ENCODE measurements around the gene MARCHF3. TPM values are rescaled to one million over a fixed set of nuclear protein-coding genes. Genes with fewer than 3 reads are reported as not detected.
A peak's percentile ranks its signal among the peaks of the same experiment; 100 is the strongest.

The MARCHF3 gene
- total RNA-seq, 1 donor from 2014 or later = 35.7 TPM

DNA sequence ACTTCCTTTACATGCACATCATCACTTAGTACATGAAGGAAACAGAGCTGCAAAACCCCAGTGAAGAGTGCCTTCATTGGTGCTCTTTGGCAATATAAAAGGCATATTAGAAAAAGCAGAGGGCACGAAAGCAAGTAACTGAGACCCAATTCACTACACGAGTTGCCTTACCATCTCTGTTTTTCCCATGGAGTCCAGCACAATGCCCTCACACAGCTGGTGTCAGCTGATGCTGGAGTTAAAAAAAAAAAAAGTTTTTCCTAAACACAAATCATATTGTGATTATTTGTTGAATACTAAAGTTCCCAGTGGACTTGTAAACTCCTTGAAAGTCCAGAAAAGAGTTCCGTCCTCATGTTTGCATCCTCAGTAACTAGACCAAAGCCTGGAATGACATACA is 25.6 kb downstream of the MARCHF3 start:
- Histone ChIP-seq H3K36me3 (no peaks in the 10 kb centered on the region), H3K27me3 (ENCODE audit: low read depth) (no peaks in the 10 kb centered on the region), H3K4me3 (no peak overlapping the region), H3K4me1 (peaks cover 74% of the 10 kb centered on the region), H3K9me3 (replicated peaks) (no peaks in the 10 kb centered on the region), H3K27ac (replicated peaks) (peak overlapping the region; percentile 66)
- intact Hi-C loops (cut with micrococcal nuclease) = no loop called here
- TF ChIP-seq, protein P1, sequence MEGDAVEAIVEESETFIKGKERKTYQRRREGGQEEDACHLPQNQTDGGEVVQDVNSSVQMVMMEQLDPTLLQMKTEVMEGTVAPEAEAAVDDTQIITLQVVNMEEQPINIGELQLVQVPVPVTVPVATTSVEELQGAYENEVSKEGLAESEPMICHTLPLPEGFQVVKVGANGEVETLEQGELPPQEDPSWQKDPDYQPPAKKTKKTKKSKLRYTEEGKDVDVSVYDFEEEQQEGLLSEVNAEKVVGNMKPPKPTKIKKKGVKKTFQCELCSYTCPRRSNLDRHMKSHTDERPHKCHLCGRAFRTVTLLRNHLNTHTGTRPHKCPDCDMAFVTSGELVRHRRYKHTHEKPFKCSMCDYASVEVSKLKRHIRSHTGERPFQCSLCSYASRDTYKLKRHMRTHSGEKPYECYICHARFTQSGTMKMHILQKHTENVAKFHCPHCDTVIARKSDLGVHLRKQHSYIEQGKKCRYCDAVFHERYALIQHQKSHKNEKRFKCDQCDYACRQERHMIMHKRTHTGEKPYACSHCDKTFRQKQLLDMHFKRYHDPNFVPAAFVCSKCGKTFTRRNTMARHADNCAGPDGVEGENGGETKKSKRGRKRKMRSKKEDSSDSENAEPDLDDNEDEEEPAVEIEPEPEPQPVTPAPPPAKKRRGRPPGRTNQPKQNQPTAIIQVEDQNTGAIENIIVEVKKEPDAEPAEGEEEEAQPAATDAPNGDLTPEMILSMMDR (IDR thresholded peaks at IDR 0.05; ENCODE audit: borderline replicate concordance) = no peak
- DNase-seq = no peak

DNA sequence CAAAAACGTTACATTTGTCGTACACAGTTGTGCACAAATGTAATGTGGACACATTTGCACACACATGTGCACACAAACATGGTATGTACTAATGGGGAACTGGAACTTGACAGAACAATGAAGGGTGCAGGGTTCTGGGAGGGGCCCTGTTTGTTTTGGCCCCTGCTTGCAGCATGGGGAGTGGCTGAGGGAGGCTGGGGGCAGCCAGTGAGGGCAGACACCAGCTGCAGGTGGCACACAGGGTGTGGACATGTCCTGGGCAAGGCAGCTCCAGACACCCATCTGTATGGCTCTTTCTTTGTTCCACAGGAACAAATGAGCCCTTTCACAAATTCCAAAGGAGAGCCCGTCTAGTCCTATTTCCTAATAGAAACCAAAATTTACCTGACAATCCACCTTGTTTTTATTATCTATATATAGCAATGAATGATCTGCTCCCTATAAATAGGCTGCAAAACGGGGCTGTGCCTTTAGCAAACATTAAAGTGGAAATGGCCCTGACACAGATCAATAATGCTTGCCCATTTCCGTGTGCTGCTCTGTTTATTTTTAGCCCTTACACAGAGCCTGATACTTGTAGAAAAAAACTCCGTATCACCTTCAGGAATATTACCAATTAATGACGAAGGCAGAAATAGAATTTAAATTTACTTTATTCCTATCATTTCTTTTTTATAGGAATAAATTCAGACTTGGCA is 26.4 kb downstream of the MARCHF3 start:
- no peaks in the 10 kb centered on the region for H3K27me3 ChIP-seq (ENCODE audit: low read depth)
- no peak for DNase-seq
- H3K36me3 ChIP-seq = no peaks in the 10 kb centered on the region
- H3K27ac ChIP-seq (replicated peaks) = peak overlapping the region; percentile 66
- TF ChIP-seq, protein P1 (IDR thresholded peaks at IDR 0.05; ENCODE audit: borderline replicate concordance) = no peak
- H3K4me1 ChIP-seq = peaks cover 74% of the 10 kb centered on the region
- no peaks in the 10 kb centered on the region for H3K9me3 ChIP-seq (replicated peaks)
- intact Hi-C loops (cut with micrococcal nuclease) = no loop called here
- H3K4me3 ChIP-seq = no peak overlapping the region

DNA sequence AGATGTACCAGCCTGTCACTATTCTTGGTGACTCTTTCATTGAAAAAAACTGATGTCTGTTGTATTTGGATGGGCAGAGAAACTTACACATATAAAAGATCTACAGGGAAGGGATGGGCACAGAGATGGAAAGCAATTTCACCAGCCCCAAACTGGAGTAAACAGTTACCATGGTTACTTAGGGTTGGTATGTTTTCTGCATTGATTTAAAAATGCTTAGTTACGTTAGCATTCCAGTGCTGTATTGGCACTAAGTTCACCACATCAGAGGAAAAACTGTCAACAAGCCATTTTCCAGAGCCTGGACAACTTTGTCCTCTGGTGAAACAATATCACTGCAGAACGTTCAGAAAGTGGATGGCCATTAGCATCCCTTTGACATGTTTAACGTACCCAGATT is 28.0 kb downstream of the MARCHF3 start:
- peaks cover 75% of the 10 kb centered on the region for H3K4me1 ChIP-seq
- H3K27ac ChIP-seq (replicated peaks) = peak overlapping the region; percentile 6
- DNase-seq = no peak

GRCh38 chr5:127001621-127002296 is 28.6 kb downstream of the MARCHF3 start:
- H3K4me1 ChIP-seq = peaks cover 73% of the 10 kb centered on the region
- intact Hi-C loops (cut with micrococcal nuclease) = no loop called here

More for the DNA sequence above, 28.0 kb downstream of the MARCHF3 start:
- H3K27me3 ChIP-seq (ENCODE audit: low read depth) = no peaks in the 10 kb centered on the region
- H3K4me3 ChIP-seq = no peak overlapping the region
- no peaks in the 10 kb centered on the region for H3K9me3 ChIP-seq (replicated peaks)
- intact Hi-C loops (cut with micrococcal nuclease) = no loop called here
- TF ChIP-seq, protein P1 (IDR thresholded peaks at IDR 0.05; ENCODE audit: borderline replicate concordance) = no peak
- no peaks in the 10 kb centered on the region for H3K36me3 ChIP-seq

GRCh38 chr5:126998895-126999570 is 31.3 kb downstream of the MARCHF3 start:
- peak overlapping the region; percentile 39 for H3K27ac ChIP-seq (replicated peaks)

More at GRCh38 chr5:127001621-127002296, 28.6 kb downstream of the MARCHF3 start:
- Histone ChIP-seq H3K4me3 (no peak overlapping the region), H3K27me3 (ENCODE audit: low read depth) (no peaks in the 10 kb centered on the region), H3K36me3 (no peaks in the 10 kb centered on the region), H3K9me3 (replicated peaks) (no peaks in the 10 kb centered on the region), H3K27ac (replicated peaks) (peak overlapping the region; percentile 43)
- TF ChIP-seq, protein P1 (IDR thresholded peaks at IDR 0.05; ENCODE audit: borderline replicate concordance) = no peak
- no peak for DNase-seq

More at GRCh38 chr5:126998895-126999570, 31.3 kb downstream of the MARCHF3 start:
- Histone ChIP-seq H3K9me3 (replicated peaks) (no peaks in the 10 kb centered on the region), H3K4me3 (no peak overlapping the region), H3K36me3 (no peaks in the 10 kb centered on the region), H3K27me3 (ENCODE audit: low read depth) (no peaks in the 10 kb centered on the region), H3K4me1 (peaks cover 74% of the 10 kb centered on the region)
- intact Hi-C loops (cut with micrococcal nuclease) = no loop called here
- TF ChIP-seq, protein P1 (IDR thresholded peaks at IDR 0.05; ENCODE audit: borderline replicate concordance) = no peak
- no peak for DNase-seq
